Uterus (tissue), 4 donors: ENCODE data around the gene EID2B. TPM values are rescaled to one million over a fixed set of nuclear protein-coding genes. Genes with fewer than 3 reads are reported as not detected.

ENCODE experiments used
- DNase-seq, 2 donors: peaks; one replicate each; pipeline ENCODE4 v3.0.0-alpha.2; 2019 to 2020
- H3K27ac ChIP-seq, 2 donors: fragments of 200-600 bp; sonication (generic); 1 replicate in 1 of 2; 2 replicates in 1 of 2; pipeline ENCODE4 v1.5.1; 2016 to 2018
- H3K27me3 ChIP-seq, 2 donors: fragments of 200-600 bp; sonication (generic); one replicate each; pipeline ENCODE4 v1.5.1; 2018 to 2019; ENCODE audit warnings: control low read depth in 1 of 2
- H3K36me3 ChIP-seq, 2 donors: fragments of 200-600 bp; sonication (generic); one replicate each; pipeline ENCODE4 v1.5.1; 2019; ENCODE audit warnings: control low read depth in 1 of 2
- H3K4me1 ChIP-seq, 2 donors: fragments of 200-600 bp; sonication (generic); one replicate each; pipeline ENCODE4 v1.5.1; 2018 to 2019; ENCODE audit warnings: control low read depth in 1 of 2
- H3K4me3 ChIP-seq, 2 donors: fragments of 200-600 bp; sonication (generic); 1 replicate in 1 of 2; 2 replicates in 1 of 2; pipeline ENCODE4 v1.5.1; 2018 to 2019; ENCODE audit warnings: mild to moderate bottlenecking in 1 of 2
- H3K9me3 ChIP-seq, 2 donors: fragments of 200-600 bp; sonication (generic); one replicate each; pipeline ENCODE4 v1.5.1; 2019; ENCODE audit warnings: control low read depth in 1 of 2
- POLR2A ChIP-seq, 2 donors: fragments of 450-650 bp; IDR thresholded peaks; one replicate each; pipeline ENCODE4 v1.6.1; 2016; ENCODE audit warnings: antibody characterized with exemption in 2 of 2, mild to moderate bottlenecking in 1 of 2, moderate library complexity in 1 of 2
- intact Hi-C: fragments of 100-400 bp; cut with DNase I; formaldehyde crosslinking; loops from one replicate; pipeline ENCODE4 v1.15.1; 2023; ENCODE audit warnings: low total_unique reads
- total RNA-seq, 4 donors: library from RNA; depleted of rRNA in 3 of 4; stranded (reverse); fragments of >200 nt in 3 of 4; gene quantifications; one replicate each; pipeline versions ENCODE4 v1.1.0 to v1.2.4, GENCODE V29; 2014 to 2023
- TF ChIP-seq, protein P1 (sequence below), 4 experiments: fragments of 200-600 bp in 2 of 4; fragments of 450-650 bp in 2 of 4; sonication (generic) in 2 of 4; IDR thresholded peaks; one replicate each; pipeline ENCODE4 v1.5.1; 2016 to 2019; ENCODE audit warnings: antibody characterized with exemption in 4 of 4, mild to moderate bottlenecking in 2 of 4, moderate library complexity in 1 of 4
- donor health status: DM: yes; HTN: yes; CAD: no.

EID2B gene
- total RNA-seq, 4 donors from 2014 or later = 0.29 to 6.6 (median 5.1) TPM

- Histone ChIP-seq H3K4me3 (peak within 1 kb of the TSS; percentile 9 to 15), H3K4me1 (peaks cover 0 to 10% of the 10 kb centered on the region in 2 donors), H3K27ac (no peak within 1 kb of the TSS), H3K9me3 (no peaks in the 10 kb centered on the region), H3K27me3 (peaks cover 11 to 28% of the 10 kb centered on the region in 2 donors), H3K36me3 (no peaks in the 10 kb centered on the region)
- intact Hi-C loops = no loop called here
- no peak for DNase-seq
- TF ChIP-seq POLR2A (IDR thresholded peaks at IDR 0.05) = no peak
- TF ChIP-seq, protein P1, sequence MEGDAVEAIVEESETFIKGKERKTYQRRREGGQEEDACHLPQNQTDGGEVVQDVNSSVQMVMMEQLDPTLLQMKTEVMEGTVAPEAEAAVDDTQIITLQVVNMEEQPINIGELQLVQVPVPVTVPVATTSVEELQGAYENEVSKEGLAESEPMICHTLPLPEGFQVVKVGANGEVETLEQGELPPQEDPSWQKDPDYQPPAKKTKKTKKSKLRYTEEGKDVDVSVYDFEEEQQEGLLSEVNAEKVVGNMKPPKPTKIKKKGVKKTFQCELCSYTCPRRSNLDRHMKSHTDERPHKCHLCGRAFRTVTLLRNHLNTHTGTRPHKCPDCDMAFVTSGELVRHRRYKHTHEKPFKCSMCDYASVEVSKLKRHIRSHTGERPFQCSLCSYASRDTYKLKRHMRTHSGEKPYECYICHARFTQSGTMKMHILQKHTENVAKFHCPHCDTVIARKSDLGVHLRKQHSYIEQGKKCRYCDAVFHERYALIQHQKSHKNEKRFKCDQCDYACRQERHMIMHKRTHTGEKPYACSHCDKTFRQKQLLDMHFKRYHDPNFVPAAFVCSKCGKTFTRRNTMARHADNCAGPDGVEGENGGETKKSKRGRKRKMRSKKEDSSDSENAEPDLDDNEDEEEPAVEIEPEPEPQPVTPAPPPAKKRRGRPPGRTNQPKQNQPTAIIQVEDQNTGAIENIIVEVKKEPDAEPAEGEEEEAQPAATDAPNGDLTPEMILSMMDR (IDR thresholded peaks at IDR 0.05) = no peak
Observed at GRCh38 chr19:39514840-39515550, 17.7 kb downstream of the EID2B start, which contains the start of gene SELENOV. Gene SELENOV, plus strand, starts transcription at chr19:39515139. Its CDS starts 74 bp downstream, at chr19:39515213.

GRCh38 chr19:39512988-39513387 lies 19.7 kb downstream of the EID2B start:
- no peak for DNase-seq
- intact Hi-C loops = no loop called here
- H3K4me1 ChIP-seq = peaks cover 0 to 10% of the 10 kb centered on the region in 2 donors
- no peak overlapping the region for H3K27ac ChIP-seq
- no peak overlapping the region for H3K4me3 ChIP-seq
- H3K9me3 ChIP-seq = no peaks in the 10 kb centered on the region
- peaks cover 11 to 28% of the 10 kb centered on the region in 2 donors for H3K27me3 ChIP-seq
- no peaks in the 10 kb centered on the region for H3K36me3 ChIP-seq
- TF ChIP-seq, protein P1 (IDR thresholded peaks at IDR 0.05) = no peak
- TF ChIP-seq POLR2A (IDR thresholded peaks at IDR 0.05) = no peak

GRCh38 chr19:39509233-39509632 lies 23.4 kb downstream of the EID2B start:
- Histone ChIP-seq H3K4me1 (peaks cover 0 to 7% of the 10 kb centered on the region in 2 donors), H3K27ac (no peak overlapping the region), H3K36me3 (no peaks in the 10 kb centered on the region), H3K27me3 (peaks cover 14 to 15% of the 10 kb centered on the region in 2 donors), H3K4me3 (no peak overlapping the region), H3K9me3 (no peaks in the 10 kb centered on the region)
- TF ChIP-seq, protein P1 (IDR thresholded peaks at IDR 0.05) = no peak
- TF ChIP-seq POLR2A (IDR thresholded peaks at IDR 0.05) = no peak
- intact Hi-C loops = no loop called here
- DNase-seq = no peak

DNA sequence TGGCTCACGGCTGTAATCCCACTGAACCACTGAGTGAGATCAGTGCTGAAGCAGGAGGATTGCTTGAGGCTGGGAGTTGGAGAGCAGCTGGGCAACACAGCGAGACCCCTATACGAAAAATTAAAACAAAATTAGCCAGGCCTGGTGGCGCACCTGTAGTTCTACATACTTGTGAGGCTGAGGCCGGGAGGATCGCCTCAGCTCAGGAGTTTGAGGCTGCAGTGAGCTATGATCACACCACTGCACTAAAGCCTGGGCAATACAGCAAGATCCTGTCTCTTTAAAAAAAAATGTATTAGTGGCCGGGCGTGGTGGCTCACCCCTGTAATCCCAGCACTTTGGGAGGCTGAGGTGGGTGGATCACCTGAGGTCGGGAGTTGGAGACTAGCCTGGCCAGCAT lies 24.0 kb downstream of the EID2B start:
- intact Hi-C loops = no loop called here
- Histone ChIP-seq H3K4me1 (peaks cover 0 to 7% of the 10 kb centered on the region in 2 donors), H3K27me3 (peaks cover 11 to 12% of the 10 kb centered on the region in 2 donors), H3K36me3 (no peaks in the 10 kb centered on the region), H3K27ac (no peak overlapping the region), H3K4me3 (no peak overlapping the region), H3K9me3 (no peaks in the 10 kb centered on the region)
- no peak for TF ChIP-seq POLR2A (IDR thresholded peaks at IDR 0.05)
- TF ChIP-seq, protein P1 (IDR thresholded peaks at IDR 0.05) = no peak
- DNase-seq = no peak

- Histone ChIP-seq H3K9me3 (no peaks in the 10 kb centered on the region), H3K4me3 (no peak overlapping the region), H3K27me3 (peaks cover 11 to 19% of the 10 kb centered on the region in 2 donors), H3K4me1 (peaks cover 0 to 7% of the 10 kb centered on the region in 2 donors), H3K27ac (no peak overlapping the region), H3K36me3 (no peaks in the 10 kb centered on the region)
- TF ChIP-seq POLR2A (IDR thresholded peaks at IDR 0.05) = no peak
- intact Hi-C loops = no loop called here
- DNase-seq = no peak
Observed at GRCh38 chr19:39507715-39508364, 24.8 kb downstream of the EID2B start.
